Measurements from ENCODE around the gene PLA2G5.
"Not testable (repeated sequence)": the region's sequence is repeated elsewhere in the genome, so short reads cannot be mapped to it uniquely, and the experiment has no call there.

Gene PLA2G5, protein sequence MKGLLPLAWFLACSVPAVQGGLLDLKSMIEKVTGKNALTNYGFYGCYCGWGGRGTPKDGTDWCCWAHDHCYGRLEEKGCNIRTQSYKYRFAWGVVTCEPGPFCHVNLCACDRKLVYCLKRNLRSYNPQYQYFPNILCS

DNA sequence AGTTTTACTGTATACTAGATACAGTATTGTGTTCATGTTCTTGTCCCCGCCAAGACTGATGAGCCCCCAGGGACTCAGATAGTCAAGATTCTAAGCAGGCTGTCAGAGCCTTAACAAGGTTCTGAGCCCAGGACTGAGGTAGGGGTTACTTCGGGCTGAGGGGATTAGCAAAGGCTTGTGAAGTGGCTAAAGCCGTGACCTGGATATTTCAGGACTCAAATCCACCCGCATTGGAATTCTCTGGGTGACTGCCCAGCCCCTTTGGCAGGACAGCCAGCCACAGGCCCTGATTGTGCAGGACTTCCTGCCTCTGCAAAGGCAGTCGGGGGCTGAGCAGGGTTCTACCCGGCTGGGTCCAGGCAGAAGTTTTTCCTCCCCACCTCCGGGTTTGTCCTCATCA is at the start of gene PLA2G5:
TSS of gene PLA2G5 (plus strand) at position 321 of the 400 bp plus-strand sequence. CDS start 14,637 bp downstream, outside the sequence.
- DNase-seq: no peak

DNA sequence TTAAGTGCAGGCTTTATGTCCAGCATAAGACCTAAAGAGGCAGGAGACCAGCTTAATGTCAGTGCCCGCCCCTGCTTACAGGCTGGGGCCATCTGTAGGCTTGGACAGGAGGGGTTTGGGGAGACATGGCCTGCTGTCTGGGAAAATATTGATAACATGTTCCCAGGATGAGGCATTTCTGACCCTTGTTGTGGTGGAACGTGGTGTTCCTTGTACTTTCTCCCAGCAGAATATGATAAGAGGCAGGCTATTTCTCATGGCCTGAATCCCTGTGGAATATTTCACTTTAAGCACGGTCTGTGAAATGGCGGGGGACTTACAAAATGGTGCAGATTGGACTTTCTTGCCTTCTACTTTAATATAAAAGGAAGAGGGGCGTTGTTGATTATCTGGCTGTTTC is 41.9 kb upstream of the PLA2G5 start:
- no peak for DNase-seq

DNA sequence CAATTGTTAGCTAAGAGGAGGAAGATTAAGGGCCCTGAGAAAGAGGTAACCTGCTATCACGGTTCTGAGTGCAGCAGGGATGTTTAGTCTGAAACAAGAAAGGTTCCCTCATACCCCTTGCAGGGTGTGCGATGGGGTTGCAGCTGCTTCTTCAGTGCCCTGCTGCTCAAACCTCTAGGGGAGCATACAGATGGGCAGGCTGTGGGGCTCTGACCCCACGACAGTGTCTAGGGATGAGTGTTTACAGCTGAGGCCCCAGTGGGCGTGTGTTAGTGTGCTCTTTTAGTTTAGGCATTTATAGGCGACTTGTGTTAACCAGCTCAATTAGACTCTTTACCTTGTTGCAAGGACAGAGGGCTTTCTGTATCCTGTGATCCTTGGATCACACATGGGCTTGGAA is 41.3 kb upstream of the PLA2G5 start:
- DNase-seq: no peak

GRCh38 chr1:20029178-20029912 is 40.6 kb upstream of the PLA2G5 start:
- DNase-seq: no peak

GRCh38 chr1:20030436-20031151 is 39.4 kb upstream of the PLA2G5 start:
- DNase-seq: not testable (repeated sequence)

DNA sequence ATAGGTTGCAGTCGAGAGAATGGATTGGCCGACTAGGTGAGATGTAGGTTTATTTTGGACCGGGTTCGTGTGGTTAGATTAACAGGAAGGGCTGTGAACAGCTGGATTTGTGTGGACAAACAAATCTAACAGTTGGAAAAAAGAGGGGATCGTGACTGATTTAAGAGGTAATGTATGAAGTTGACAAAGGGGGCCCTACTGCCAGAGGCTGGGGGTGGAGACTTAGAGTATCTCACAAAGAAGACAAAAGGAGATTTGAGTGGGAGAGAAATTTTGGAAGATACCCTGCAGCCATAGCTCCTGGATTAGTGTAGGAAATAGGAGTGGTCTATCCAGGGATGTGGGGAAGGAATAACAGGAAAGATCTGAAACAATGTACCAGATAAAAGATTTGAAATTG is 38.8 kb upstream of the PLA2G5 start:
- no peak for DNase-seq

- DNase-seq: no peak
Measured at GRCh38 chr1:20031836-20032235, 38.2 kb upstream of the PLA2G5 start.

- no peak for DNase-seq
Measured at GRCh38 chr1:20032425-20032824, 37.6 kb upstream of the PLA2G5 start.

GRCh38 chr1:20033420-20033819 is 36.6 kb upstream of the PLA2G5 start:
- no peak for DNase-seq

DNA sequence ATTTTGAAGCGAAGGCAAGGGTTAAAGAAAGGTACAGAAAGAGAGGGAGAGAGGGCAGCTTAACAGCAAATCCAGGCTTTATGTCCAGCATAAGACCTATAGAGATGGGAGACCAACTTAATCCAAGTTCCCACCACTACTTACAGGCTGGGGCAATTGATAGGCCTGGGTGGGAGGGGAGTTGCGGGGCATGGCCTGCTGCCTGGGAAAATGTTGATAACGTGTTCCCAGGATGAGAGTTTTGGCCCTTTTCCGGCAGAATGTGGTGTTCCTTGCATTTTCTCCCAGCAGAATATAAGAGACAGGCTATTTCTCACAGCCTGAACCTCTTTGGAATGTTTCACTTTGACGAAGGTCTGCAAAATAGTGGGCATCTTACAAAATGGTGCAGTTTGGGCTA is 34.9 kb upstream of the PLA2G5 start:
- DNase-seq: no peak

DNA sequence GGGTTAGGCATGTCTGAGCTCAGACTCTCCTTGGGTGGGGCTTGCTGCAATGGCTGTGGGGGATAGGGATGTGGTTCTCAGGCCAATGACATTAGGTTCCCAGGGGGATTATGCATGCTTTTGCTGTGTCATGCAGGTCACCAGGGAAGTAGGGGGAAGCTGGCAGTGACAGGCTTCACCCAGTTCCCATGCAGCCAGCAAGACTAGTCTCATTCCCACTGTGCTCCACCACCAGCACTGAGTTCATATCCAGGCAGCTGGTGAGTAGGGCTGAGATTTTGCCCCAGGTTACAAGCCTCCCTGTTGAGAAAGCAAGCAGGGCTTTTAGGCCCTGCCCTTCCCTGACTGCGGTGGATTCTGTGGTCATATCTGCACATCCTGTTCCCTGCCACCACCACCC is 32.1 kb upstream of the PLA2G5 start:
- DNase-seq: no peak

GRCh38 chr1:20047096-20047495 is 22.9 kb upstream of the PLA2G5 start:
- no peak for DNase-seq

- DNase-seq: no peak
Measured at GRCh38 chr1:20048563-20048962, 21.4 kb upstream of the PLA2G5 start.

- not testable (repeated sequence) for DNase-seq
Measured at GRCh38 chr1:20049056-20049798, 20.8 kb upstream of the PLA2G5 start.

GRCh38 chr1:20051218-20051829 is 18.7 kb upstream of the PLA2G5 start:
- no peak for DNase-seq

DNA sequence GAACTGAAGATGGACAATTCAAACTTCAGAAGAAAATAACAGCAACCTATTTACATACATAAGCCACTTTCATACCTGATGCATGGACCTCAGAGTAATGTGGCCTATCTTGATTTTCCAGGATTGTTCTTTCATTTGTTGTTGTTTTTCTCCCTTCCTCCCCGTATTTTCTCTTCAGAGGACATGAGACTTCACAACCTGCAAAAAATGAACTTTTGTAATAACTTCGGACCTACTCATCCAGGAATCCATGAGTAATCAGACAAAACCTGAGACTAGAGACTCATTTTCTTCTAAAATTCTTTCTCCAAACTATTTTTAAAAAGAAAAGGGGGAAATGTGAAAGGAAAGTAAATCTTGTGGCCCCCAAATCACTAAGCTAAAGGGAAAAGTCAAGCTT is 17.6 kb upstream of the PLA2G5 start:
- DNase-seq: no peak

DNA sequence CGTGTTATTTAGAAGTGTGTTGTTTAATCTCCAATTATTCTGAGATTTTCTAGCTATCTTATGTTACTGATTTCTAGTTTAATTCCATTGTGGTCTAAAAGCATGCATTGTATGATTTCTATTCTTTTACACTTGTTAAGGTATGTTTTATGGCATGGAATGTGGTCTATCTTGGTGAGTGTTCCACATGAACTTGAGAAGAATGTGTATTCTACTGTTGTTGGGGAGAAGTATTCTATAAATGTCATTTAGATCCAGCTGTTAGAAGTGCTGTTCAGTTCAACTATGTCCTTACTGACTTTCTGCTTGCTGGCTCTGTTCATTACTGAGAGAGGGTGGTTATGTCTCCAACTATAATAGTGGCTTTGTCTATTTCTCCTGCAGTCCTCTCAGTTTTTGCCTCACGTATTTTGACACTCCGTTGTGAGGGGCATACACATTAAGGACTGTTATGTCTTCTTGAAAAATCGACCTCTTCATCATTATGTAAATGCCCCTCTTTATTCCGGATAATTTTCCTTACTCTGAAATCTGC is 12.0 kb upstream of the PLA2G5 start:
- DNase-seq: no peak

GRCh38 chr1:20058531-20058930 is 11.5 kb upstream of the PLA2G5 start:
- peak; percentile 19 to 21 for DNase-seq

DNA sequence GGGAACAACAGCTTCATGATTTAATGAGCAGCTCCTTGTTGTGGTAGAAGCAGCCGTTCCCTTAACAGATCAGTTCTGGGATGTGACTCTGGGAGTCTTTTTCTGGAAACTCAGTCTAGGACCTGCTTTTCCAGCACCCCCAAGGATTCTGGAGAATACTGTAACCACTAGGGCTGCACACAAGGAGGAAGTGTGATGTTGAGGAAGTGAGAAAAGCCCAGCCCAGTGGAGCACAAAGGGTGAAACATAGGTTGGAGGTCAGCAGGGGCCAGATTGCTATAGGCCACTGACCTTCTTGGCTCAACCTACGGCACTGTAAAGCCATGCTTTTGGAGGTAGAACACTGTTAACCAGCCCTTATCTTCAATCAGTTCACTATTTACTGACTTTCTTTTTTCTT is 10.1 kb upstream of the PLA2G5 start:
- DNase-seq: no peak

- not testable (repeated sequence) for DNase-seq
Measured at GRCh38 chr1:20060791-20061190, 9.2 kb upstream of the PLA2G5 start.

DNA sequence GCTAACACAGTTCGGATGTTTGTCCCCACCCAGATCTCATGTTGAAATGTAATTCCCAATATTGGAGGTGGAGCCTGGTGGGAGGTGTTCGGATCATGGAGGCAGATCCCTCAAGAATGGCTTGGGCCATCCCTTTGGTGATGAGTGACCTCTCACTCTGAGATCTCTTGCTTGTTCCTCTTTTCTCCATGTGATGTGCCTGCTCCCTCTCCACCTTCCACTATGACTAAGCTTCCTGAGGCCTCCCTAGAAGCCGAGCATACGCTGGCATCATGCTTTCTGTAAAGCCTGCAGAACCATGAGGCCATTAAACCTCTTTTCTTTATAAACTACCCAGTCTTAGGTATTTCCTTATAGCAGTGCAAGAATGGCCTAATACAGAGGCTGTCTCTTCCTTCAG is 8.1 kb upstream of the PLA2G5 start:
- no peak for DNase-seq

DNA sequence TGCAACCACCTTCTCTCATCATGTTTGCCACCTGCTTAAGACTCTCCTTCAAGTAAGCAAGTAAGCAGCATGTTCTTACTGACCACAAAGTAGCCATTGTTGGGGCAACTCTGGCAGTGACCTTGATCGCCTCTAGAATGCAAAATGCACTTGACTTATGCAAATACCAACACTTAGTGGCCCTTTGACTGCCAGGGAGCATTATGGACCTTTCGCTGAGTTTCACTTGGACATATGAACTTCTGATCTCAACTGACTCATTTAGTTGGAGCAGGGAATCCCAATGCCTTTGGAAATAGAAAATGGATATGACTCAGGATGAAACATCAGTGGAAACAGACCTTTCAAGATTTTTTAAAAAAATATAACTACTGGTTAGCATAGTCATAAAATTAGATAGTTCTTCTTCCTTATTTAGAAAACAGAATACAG is 6.1 kb upstream of the PLA2G5 start:
- DNase-seq: no peak

DNA sequence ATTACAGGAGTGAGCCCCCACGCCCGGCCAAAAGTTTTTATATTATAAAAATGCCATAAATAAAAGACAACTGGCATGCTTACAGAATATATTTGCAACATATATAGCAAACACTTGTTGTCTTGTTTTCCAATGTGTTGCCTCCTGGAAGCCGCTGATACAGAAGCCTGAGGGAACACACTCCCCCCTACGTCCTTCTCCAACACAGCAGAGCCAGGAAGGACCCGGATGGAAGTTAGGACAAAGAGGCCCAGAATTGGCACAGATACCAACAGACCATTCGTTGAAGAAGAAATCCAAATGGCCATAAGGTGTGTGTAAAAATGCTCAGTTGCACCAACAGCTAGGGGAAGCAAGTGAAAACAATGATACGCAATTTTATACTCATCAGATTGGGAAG is 1.3 kb upstream of the PLA2G5 start:
- no peak for DNase-seq
